ENCODE measurements around the gene NAV2.

GRCh38 chr11:19821993-19822392 lies 109.4 kb downstream of the NAV2 start:
- TF ChIP-seq, protein P1, sequence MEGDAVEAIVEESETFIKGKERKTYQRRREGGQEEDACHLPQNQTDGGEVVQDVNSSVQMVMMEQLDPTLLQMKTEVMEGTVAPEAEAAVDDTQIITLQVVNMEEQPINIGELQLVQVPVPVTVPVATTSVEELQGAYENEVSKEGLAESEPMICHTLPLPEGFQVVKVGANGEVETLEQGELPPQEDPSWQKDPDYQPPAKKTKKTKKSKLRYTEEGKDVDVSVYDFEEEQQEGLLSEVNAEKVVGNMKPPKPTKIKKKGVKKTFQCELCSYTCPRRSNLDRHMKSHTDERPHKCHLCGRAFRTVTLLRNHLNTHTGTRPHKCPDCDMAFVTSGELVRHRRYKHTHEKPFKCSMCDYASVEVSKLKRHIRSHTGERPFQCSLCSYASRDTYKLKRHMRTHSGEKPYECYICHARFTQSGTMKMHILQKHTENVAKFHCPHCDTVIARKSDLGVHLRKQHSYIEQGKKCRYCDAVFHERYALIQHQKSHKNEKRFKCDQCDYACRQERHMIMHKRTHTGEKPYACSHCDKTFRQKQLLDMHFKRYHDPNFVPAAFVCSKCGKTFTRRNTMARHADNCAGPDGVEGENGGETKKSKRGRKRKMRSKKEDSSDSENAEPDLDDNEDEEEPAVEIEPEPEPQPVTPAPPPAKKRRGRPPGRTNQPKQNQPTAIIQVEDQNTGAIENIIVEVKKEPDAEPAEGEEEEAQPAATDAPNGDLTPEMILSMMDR (IDR thresholded peaks at IDR 0.05; ENCODE audit: borderline replicate concordance, extremely low read depth, low read length, poor library complexity, severe bottlenecking): no peak
- TF ChIP-seq EZH2 (IDR thresholded peaks at IDR 0.05; ENCODE audit: borderline replicate concordance, low read depth, low read length, severe bottlenecking): no peak

Data from DND-41 (cell line).